SIG-M5 (cell line): ENCODE results near the gene NUDT12.

ENCODE experiments used
- DNase-seq: peaks from one replicate; lab custom pipeline; 2025; lab: John Stamatoyannopoulos, UW

The NUDT12 gene

GRCh38 chr5:103562453-103563157 is at the start of gene NUDT12:
Gene NUDT12 (minus strand): TSS chr5:103562789. CDS start chr5:103560248, 2,541 bp downstream.
- no peak for DNase-seq

GRCh38 chr5:103607346-103607745 is 44.8 kb upstream of the NUDT12 start:
- DNase-seq: no peak

- DNase-seq: no peak
These were observed 42.7 kb upstream of the NUDT12 start for GRCh38 chr5:103605277-103605676.

- no peak for DNase-seq
These were observed 39.8 kb upstream of the NUDT12 start for GRCh38 chr5:103602438-103602837.

GRCh38 chr5:103601314-103601713 is 38.7 kb upstream of the NUDT12 start:
- no peak for DNase-seq

GRCh38 chr5:103600086-103600485 is 37.5 kb upstream of the NUDT12 start:
- DNase-seq: no peak

- DNase-seq: no peak
These were observed 36.5 kb upstream of the NUDT12 start for GRCh38 chr5:103598997-103599566.

- no peak for DNase-seq
These were observed 27.6 kb upstream of the NUDT12 start for GRCh38 chr5:103590221-103590620.

- DNase-seq: no peak
These were observed 27.2 kb upstream of the NUDT12 start for GRCh38 chr5:103589776-103590175.

GRCh38 chr5:103589357-103589756 is 26.8 kb upstream of the NUDT12 start:
- DNase-seq: no peak

GRCh38 chr5:103587185-103587748 is 24.7 kb upstream of the NUDT12 start:
- no peak for DNase-seq

- no peak for DNase-seq
These were observed 19.8 kb upstream of the NUDT12 start for GRCh38 chr5:103582364-103582763.

GRCh38 chr5:103573411-103573810 is 10.8 kb upstream of the NUDT12 start:
- no peak for DNase-seq

- no peak for DNase-seq
These were observed 9.9 kb upstream of the NUDT12 start for GRCh38 chr5:103572454-103572853.

- no peak for DNase-seq
These were observed 9.1 kb upstream of the NUDT12 start for GRCh38 chr5:103571730-103572129.

GRCh38 chr5:103569313-103570060 is 6.9 kb upstream of the NUDT12 start:
- no peak for DNase-seq

GRCh38 chr5:103565719-103566118 is 3.1 kb upstream of the NUDT12 start:
- DNase-seq: no peak

- DNase-seq: no peak
These were observed 720 bp downstream of the NUDT12 start for GRCh38 chr5:103561685-103562452.

- no peak for DNase-seq
These were observed 1.8 kb downstream of the NUDT12 start for GRCh38 chr5:103560826-103561225.

- DNase-seq: no peak
These were observed 15.7 kb downstream of the NUDT12 start for GRCh38 chr5:103546858-103547257.

GRCh38 chr5:103542441-103542840 is 20.1 kb downstream of the NUDT12 start:
- no peak for DNase-seq

- DNase-seq: no peak
These were observed 21.0 kb downstream of the NUDT12 start for GRCh38 chr5:103541569-103541968.
